ENCODE data around the gene SLC6A17. TPM values are rescaled to one million over a fixed set of nuclear protein-coding genes. Genes with fewer than 3 reads are reported as not detected.

Gene SLC6A17
- total RNA-seq, 1 experiment from 2014 or later = 0.17 TPM

- H2BK12ac ChIP-seq (ENCODE audit: insufficient read length, low read depth, low read length) = no peak overlapping the region
- H4K5ac ChIP-seq (ENCODE audit: insufficient read length, low read depth, low read length) = no peak overlapping the region
- no peak overlapping the region for H2AFZ ChIP-seq (ENCODE audit: low read length)
- Mint-ChIP-seq H3K27ac (no peak overlapping the region), H3K36me3 (ENCODE audit: insufficient read depth in 1 of 3, low read depth in 3 of 3) (no peaks in the 10 kb centered on the region), H3K27me3 (ENCODE audit: low read depth) (peaks cover 12% of the 10 kb centered on the region), H3K4me3 (no peak overlapping the region), H3K9me3 (no peaks in the 10 kb centered on the region), H3K4me1 (peaks cover 5 to 9% of the 10 kb centered on the region in 2 experiments; a peak in 3 of 4 replicates)
- H3T11ph ChIP-seq (ENCODE audit: low read length) = no peak overlapping the region
- H3K56ac ChIP-seq (ENCODE audit: insufficient read length, low read depth, low read length) = no peak overlapping the region
- H4K91ac ChIP-seq (ENCODE audit: insufficient read length, low read depth, low read length) = no peak overlapping the region
- H3K4ac ChIP-seq (ENCODE audit: low read depth, low read length) = no peak overlapping the region
- WGBS (ENCODE audit: extremely low coverage, insufficient read length, low lambda C conversion rate) = no CpG with 5 or more reads among the region's 10 CpGs
- H3K23ac ChIP-seq (ENCODE audit: insufficient read length, low read depth, low read length) = no peak overlapping the region
- H2BK120ac ChIP-seq (ENCODE audit: low read depth, low read length, poor library complexity, severe bottlenecking) = no peak overlapping the region
- H3K4me2 ChIP-seq (ENCODE audit: insufficient read depth, insufficient read length, low read length) = no peak overlapping the region
- H3K9ac ChIP-seq (ENCODE audit: extremely low read depth, insufficient read length, low read length) = no peak overlapping the region
- no peak overlapping the region for H2BK20ac ChIP-seq (ENCODE audit: low read depth, low read length, poor library complexity, severe bottlenecking)
- no peak for DNase-seq
- no peaks in the 10 kb centered on the region for H3K4me1 ChIP-seq (ENCODE audit: insufficient read depth, low read length)
- H3K18ac ChIP-seq (ENCODE audit: insufficient read length, low read depth, low read length) = no peak overlapping the region
- no peak overlapping the region for H2BK15ac ChIP-seq (ENCODE audit: low read depth, low read length)
- H4K8ac ChIP-seq (replicated peaks; ENCODE audit: insufficient read length, low read depth, low read length) = no peak overlapping the region
- no peaks in the 10 kb centered on the region for H4K20me1 ChIP-seq (ENCODE audit: control insufficient read depth, insufficient read depth, insufficient read length)
- no peak overlapping the region for H3K14ac ChIP-seq (ENCODE audit: insufficient read depth, low read length)
- H3K27me3 ChIP-seq (ENCODE audit: insufficient read depth, low read length) = no peaks in the 10 kb centered on the region
- TF ChIP-seq CTCF (conservative IDR thresholded peaks at IDR 0.05) = no peak
- H2BK5ac ChIP-seq (ENCODE audit: insufficient read length, low read length) = no peak overlapping the region
- H2AK5ac ChIP-seq (ENCODE audit: insufficient read length, low read length) = no peak overlapping the region
- no peaks in the 10 kb centered on the region for H3K79me1 ChIP-seq (ENCODE audit: insufficient read depth, low read depth, low read length, poor library complexity, severe bottlenecking)
- no peaks in the 10 kb centered on the region for H3K9me3 ChIP-seq (ENCODE audit: control insufficient read depth, low read depth, low read length)
- no peaks in the 10 kb centered on the region for H3K23me2 ChIP-seq (ENCODE audit: insufficient read length, low read depth, low read length, poor library complexity, severe bottlenecking)
- no peaks in the 10 kb centered on the region for H3K79me2 ChIP-seq (ENCODE audit: insufficient read depth, low read length)
- H3K27ac ChIP-seq (ENCODE audit: insufficient read length, low read depth, low read length) = no peak overlapping the region
Measured at GRCh38 chr1:110164725-110165350, 14.5 kb downstream of the SLC6A17 start.

Data from H9 (cell line).